Measurements from ENCODE around the gene SV2B.

- no peak for TF ChIP-seq CREB1 (CRISPR knock-in tag; IDR thresholded peaks at IDR 0.05; ENCODE audit: low read depth)
- no peak for TF ChIP-seq CTCF (conservative IDR thresholded peaks at IDR 0.05; ENCODE audit: low read depth in 2 of 2)
- no peak for TF ChIP-seq REST (IDR thresholded peaks at IDR 0.05; ENCODE audit: unreplicated experiment)
- TF ChIP-seq EZH2phosphoT487 (IDR thresholded peaks at IDR 0.05; ENCODE audit: unreplicated experiment): no peak
- TF ChIP-seq EZH2 (IDR thresholded peaks at IDR 0.05; ENCODE audit: low read depth, unreplicated experiment): no peak
- TF ChIP-seq NANOG (IDR thresholded peaks at IDR 0.05; ENCODE audit: borderline replicate concordance): no peak
- TF ChIP-seq POLR2AphosphoS5 (IDR thresholded peaks at IDR 0.05; ENCODE audit: low read depth): no peak
- TF ChIP-seq JUNB (IDR thresholded peaks at IDR 0.05; ENCODE audit: unreplicated experiment): no peak
Observed at GRCh38 chr15:91073077-91073476, 27.0 kb upstream of the SV2B start.
